GM19395 (cell line): ENCODE results near the gene ALDOA.
"Not testable (repeated sequence)": the region's sequence is repeated elsewhere in the genome, so short reads cannot be mapped to it uniquely, and the experiment has no call there.

ENCODE experiments used
- ATAC-seq: cut with Tn5 transposase; IDR thresholded peaks from one replicate; pipeline ENCODE4 v1.9.1; 2021; ENCODE audit warnings: mild to moderate bottlenecking, moderate library complexity; ENCODE audit not compliant: unreplicated experiment

ALDOA gene

DNA sequence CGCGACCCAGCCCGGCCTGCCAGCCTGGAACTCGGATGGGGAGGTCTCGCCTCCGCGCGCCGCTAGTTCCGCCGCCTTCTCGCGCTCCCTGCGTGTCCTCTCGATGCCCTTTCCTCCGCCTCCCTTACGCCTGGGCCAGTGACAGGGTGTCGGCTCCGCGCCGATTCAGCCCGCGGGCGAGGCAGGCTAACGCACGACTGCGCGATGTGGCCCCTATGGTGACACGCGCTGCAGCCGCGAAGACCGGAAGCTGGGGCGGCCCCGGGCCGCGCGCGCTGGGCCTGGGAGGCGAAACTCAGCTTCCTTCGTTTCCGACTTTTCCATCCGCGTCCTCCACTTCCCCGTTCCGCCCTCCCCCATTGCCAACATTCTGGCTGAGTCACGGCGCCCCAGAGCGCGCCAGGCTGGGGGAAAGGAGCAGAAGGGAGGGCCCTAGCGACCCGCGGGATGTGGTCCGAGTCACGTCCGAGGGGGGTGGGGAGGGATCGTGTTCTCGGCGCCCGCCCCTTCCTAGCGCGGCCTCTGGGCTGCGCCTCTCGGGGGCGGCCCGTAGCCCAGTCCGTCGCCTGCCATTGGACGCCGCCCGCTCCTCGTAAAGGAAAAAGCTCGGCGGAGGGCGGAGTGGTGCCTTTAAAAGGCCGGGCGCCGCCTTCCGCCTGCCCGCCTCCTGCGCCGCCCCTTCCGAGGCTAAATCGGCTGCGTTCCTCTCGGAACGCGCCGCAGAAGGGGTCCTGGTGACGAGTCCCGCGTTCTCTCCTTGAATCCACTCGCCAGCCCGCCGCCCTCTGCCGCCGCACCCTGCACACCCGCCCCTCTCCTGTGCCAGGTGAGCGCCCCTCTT lies at the start of gene ALDOA:
TSS of gene ALDOA (plus strand) at position 659 of the 841 bp plus-strand sequence. CDS start 1,138 bp downstream, outside the sequence.
- ATAC-seq, result peak; percentile 71

DNA sequence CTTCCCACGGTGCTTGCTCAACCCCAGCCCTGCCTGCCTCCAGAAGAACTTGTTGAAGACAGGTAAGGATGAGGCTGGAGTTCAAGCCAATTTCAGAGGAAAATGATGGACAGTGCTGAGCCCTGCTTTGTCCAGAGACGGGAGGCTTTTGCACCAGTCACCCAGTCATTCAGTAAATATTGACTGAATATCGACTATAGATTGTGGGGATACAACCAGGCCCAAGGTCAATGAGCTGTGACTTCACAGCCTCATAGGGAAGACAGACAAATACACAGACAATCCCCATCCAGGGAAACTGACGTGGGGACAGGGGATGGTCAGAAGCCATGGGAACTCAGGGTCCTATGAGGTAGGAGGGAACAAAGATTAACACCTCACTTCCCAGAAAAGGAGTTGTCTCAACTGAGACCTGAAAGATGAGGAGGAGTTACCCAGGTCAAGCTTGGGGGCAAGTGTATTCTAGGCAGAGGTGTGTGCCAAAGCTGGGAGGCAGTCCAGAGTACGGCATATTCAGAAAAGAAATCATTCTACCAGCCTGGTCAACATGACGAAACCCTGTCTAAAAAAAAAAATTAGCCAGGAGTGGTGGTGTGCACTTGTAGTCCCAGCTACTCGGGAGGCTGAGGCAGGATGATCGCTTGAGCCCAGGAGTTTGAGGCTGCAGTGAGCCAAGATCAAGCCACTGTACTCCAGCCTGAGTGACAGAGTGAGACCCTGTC lies 48.8 kb upstream of the ALDOA start:
- ATAC-seq, result no peak

DNA sequence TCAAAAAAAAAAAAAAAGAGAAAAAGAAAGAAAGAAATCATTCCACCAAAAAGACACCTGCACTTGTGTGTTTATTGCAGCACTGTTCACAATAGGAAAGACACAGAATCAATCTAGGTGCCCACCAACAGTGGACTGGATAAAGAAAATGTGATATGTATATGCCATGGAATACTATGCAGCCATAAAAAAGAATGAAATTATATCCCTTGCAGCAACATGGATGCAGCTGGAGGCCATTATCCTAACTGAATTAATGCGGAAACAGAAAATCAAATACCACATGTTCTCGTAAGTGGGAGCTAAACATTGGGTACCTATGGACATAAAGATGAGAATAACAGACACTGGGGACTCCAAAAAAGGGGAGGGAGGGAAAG lies 48.3 kb upstream of the ALDOA start:
- no peak for ATAC-seq

DNA sequence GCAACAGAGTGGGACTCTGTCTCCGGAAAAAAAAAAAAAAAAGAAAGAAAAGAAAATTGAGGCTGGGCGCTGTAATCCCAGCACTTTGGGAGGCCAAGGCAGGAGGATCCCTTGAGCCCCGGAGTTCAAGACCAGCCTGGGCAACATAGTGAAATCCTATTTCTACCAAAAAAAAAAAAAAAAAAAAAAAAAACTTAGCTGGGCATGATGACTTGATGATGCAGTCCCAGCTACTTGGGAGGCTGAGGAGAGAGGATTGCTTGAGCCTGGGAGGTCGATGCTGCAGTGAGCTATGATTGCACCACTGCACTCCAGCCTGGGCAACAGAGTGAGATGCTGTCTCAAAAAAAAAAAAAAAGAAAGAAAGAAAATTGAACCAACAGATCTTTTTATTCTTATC lies 47.6 kb upstream of the ALDOA start:
- not testable (repeated sequence) for ATAC-seq

DNA sequence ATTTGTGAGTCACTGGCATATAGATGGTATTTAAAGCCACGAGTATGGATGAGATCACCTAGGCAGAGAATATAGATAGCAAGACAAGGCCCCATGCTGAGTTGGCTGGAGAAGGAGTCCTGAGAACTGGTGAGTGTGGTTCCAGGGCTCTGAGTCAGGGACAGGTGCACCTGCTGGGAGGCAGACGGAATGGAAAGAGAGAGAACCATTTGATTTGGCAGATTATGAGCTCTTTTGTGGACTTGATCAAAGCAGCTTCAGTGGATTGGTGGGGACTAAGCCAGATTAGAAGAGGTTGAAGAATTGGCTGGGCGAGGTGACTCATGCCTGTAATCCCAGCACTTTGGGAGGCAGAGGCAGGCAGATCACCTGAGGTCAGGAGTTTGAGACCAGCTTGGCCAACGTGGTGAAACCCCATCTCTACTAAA lies 46.8 kb upstream of the ALDOA start:
- ATAC-seq, result no peak

DNA sequence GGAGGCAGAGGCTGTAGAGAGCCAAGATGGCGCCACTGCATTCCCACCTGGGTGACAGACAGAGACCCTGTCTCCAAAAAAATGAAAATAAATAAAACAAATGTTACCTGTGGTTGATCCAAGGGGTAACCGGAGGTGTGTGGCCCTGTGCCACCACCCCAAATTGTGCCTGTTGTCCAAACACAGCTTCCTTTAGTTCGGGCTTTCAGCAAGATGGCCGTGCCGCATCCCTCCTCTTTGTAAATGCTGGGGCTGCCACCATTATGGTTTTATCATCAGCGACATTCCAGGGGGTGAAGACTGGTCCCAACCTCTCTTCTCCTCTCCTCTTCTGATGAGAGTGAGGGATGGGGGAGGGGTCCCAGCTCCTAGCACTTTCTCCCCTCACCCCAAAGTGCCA lies 42.7 kb upstream of the ALDOA start, which contains the start of gene C16orf92:
TSS of gene C16orf92 (plus strand) at position 312 of the 400 bp plus-strand sequence. CDS start 143 bp downstream, outside the sequence.
- no peak for ATAC-seq

DNA sequence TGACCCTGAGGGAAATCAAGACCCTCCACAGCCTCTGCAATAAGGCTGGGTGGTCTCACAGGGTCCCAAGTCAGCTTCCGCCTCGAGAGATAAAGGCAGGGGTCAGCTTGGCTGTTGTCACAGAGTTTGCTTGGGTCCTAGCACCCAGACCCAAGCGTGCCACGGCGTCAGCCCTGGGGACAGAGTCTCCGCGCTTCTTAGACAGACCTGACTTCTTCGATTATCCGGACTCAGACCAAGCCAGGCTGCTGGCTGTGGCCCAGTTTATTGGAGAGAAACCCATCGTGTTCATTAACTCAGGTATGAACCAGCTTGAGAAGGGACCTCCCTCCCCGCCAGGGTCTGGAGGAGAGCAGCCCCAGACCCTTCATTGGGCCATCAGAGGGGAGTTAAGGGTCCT lies 42.0 kb upstream of the ALDOA start:
- no peak for ATAC-seq

DNA sequence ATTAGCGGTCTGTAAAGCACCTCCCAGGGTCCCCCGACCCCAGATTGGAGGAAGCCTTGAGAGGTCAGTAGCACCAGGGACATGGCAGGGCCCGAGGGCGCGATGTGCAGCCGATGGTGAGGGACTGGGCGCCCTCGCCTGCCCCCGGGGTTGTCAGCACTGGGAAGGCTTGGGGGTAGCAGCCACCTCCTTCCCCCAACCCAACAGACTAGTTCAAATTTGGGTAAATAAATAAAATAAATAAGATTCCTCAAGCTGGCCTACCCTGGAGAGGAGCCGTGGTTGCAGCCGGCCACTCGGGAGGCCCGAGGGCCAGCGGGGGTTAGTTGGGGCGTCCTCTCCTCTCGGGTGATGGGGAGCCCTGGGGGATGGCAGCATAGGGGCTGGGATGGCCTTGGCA lies 41.1 kb upstream of the ALDOA start:
- ATAC-seq, result no peak

DNA sequence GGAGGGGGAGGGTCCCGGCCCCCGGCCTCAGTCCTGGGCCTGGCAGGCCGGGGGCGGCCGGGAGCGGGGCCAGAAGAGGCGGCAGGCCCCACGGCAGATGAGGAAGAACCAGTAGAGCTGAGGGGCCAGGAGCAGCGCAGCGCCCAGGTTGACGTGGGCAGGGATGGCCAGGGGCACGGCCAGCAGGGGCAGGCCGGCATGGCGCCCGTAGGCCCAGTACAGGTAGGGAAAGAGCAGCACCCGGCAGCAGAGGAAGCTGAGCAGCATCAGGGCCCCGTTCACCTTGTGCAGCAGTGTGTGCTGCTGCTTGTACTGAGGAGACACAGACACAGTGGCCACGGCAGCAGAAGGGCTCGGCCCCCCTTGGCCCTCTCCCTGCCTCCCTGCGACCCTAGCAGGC lies 40.4 kb upstream of the ALDOA start:
- ATAC-seq, result no peak

DNA sequence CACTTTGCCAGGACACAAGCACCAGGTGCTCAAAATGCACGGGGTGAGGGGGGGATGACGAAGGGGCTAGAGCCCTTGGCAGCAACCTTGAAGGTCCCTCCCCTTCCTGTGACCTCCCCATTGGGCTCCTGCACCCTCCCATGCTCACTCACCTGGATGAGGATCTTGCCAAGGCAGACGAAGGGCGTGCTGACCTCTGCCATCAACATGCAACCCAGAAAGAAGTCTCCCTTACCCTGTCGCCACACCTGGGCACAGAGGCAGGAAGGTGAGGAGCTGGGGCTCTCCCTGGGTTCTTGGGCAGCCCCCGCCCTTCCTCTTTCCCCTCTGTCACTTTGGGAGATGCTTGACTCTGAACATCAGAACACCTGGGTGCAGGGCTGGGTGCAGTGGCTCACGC lies 40.0 kb upstream of the ALDOA start:
- no peak for ATAC-seq

DNA sequence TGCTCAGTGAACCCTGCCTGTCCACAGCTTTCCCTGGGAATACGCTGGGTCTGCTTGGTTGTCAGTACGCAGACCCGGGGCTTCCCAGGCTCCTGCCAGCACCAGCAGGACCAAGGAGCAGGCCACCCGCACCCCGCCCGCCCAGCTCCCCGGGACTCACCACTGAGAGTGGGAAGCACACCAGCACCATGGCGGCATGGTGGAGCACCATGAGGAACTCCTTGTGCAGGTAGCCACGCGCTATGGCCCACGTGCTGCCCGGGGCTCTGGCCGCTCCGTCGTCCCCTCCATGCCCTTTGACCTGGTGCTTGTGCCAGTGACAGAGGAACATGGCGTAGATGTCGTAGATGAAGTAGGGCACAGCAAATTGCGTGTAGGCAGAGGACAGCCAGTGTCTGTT lies 39.1 kb upstream of the ALDOA start:
- no peak for ATAC-seq

DNA sequence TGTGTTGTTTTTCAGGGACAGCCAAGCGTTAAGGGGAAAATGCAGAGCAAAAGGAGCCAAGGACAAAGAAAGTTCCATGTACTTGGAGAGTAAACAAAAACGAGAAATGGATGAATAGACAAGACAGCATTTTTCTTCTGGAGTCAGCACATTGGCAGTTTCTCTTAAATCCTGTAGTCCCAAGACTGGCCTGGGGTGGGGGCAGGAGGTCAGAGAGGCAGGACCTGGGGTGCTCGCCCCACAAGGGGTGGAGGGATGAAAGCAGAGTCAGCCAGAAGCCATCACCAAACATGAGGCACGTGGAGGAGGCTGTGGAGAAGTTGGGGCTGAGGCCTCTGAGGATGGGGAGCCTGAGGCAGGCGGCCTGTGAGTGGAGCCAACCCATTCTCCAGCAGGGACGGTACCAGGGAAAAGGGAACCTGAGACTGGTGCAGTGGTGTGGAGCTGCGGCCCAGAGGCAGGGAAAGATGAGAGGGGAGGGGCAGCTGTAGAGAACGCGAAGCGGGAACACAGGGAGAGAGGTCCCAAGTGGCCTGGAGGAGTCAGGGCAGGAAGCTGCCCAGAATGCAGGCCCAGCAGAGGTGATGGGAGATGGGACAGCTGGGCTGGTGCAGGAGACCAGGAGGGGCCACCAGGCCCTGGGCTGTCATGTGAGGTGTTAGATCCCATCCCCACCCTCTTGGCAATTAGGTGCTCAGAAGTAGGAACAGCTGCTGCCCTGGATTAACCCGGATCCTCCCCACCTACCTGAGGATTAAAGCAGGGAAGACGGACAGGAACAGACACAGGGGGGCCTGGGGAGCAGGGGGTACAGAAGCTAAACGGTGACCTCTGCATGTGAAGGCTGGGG lies 37.7 kb upstream of the ALDOA start:
- no peak for ATAC-seq

DNA sequence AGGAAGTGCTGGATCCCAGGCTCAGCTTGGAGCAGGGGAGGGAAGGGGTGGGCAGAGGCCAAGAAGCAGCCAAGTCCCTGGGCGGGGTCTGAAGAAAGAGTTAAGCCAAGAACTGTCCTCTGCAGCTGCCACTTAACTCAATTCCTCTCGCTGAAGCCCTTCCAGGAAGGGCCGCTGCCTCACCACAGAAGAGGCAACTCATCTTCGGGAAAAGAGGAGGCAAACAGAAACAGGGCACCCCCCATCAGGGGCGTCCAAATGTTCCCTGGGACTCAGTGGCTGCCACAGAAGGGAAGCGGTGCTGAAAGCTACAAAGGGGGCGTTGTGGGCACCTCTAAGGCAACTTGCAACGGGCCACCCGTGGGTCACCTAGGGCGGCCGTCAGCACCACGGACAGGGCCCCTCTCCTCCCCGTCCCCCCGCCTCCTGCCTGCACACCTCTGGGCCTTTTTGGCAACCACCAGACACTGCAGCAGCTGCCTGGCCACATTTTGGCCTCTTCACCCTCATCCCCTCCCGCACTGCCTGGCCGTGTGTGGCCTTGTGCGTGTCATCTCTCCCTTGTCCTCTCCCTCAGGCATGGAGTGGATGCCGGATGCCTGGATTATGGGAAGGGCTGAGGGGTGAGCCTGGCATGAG lies 37.0 kb upstream of the ALDOA start:
- ATAC-seq, result no peak

DNA sequence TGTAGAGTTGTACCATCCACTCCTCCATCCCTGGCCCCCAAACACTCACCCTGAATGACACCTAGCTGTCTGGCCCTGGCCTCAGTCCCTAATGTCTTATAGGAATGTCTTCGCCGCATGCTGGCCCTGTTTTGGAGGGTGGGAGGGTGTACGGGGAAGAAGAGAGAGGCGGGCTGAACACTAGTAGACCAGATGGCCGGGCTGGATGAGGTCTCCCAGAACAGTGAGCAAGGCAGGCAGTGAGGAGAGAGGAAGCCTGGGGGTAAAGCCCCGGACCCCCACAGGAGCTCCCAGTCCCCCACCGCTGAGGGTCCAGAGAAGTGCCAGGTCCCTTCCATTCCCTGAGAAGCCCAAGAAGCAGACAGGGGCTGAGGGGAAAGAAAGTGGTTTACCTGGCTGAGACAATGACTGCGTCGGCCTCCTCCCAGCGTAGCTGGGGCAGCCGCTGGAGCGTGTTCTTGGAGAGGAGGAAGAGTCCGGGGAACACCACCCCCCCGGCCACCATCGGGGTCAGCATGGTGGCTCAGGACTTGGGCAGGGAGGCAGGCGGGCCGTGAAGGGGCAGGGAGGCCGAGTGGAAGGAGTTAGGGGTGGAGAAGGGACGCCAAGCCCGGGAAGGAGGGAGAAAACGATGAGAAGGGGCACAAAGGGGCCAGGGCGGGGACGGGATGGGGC lies 35.4 kb upstream of the ALDOA start:
- no peak for ATAC-seq

DNA sequence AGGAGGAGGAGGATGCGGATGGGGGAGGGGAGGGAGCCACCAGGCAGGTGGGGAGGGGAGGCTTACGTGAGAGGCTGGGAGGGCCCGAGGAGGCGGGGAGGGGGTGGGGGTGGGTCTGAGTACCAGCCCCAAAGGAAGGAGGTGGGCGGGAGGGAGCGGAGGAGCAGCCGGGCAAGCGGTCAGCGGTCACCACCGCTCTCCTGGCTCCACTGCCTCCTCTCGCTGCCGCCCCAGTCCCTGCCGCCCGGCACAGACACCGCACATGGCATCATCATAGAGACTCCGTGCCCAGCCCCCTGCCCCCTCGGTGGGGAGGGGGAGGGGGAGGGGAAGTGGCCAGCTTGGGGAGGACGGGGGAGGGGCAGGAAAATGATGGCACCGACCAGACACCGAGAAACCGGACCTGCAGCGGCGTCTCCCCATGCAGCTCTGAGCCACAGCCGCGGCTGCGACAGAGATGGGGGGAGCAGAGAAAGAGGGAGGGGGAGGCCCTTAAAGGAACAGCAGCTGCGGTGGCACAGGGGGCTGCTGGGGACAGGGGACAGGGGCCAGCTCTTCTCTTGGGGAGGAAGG lies 34.6 kb upstream of the ALDOA start, which contains the start of gene TLCD3B:
TSS of gene TLCD3B (minus strand) at position 431 of the 573 bp plus-strand sequence. CDS start 744 bp downstream, outside the sequence.
- no peak for ATAC-seq

DNA sequence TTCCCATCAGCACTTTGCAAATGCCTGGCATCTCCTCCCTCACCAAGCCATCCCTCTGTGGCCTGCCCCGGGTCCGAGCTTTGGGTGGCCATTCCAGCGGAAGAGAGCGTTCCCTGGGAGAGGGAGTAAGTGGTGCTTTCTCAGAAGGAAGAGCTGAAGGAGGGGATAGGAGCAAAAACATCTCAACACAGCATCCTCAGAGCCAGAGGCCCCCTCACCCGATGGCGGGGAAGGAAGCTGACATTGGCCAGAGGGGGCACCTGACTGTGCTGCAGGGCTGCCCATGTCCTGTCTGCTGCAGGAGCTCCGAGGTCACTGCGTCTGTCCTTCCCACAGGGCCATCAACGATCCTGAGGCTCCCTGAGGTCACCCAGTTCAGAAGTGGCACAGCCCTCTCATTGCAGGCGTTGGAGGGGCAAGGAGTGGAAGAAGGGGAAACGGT lies 34.1 kb upstream of the ALDOA start:
- ATAC-seq, result no peak

DNA sequence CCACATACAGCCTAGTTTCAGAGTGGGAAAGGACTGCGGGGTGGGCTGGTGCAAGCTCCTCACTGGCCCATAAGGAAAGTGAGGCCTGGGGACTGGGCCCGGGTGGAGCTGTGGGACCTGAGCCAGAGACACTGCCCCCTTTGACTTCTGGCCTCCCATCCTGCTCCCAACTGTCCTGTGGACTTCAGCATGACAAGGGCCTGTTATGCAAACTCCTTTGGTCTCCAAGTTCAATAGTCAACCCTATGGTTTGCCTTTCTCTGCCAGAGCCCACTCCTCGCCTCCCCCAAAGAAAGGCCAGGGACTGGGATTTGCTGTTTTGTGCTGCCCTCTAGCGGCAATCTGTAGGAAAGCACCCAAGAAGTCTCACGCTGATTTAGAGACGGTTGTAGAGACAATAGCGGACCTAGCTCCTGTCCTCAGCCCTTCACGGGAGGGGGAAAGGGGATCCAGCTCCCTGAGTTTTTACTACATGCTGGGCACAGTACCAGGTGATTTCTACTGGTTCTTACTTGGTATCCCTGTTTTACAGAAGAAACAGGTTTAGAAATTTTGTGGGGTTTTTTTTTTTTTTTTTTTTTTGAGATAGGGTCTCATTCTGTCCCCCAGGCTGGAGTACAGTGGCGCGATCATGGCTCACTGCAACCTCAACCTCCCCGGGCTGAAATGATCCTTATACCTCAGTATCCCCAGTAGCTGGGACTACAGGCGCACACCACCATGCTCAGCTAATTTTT lies 33.3 kb upstream of the ALDOA start:
- no peak for ATAC-seq

DNA sequence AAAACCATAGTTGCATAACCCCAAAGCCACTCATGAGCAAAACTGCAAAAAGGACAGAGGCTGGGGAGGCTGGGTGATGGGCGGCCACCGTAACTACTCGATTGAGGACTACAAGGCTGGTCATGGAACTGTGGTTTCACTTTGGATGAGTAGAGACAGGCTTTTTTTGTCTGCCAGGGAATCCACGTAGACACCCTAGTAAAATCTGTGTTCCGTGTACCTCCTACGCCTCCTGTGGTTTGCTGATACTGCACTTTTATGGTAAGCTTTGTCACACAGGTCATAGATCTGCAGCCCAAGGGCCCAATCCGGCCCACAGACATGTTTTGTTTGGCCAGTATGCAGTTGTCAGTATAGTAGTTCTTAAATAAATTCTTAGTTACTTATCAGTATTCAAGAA lies 32.3 kb upstream of the ALDOA start:
- no peak for ATAC-seq

DNA sequence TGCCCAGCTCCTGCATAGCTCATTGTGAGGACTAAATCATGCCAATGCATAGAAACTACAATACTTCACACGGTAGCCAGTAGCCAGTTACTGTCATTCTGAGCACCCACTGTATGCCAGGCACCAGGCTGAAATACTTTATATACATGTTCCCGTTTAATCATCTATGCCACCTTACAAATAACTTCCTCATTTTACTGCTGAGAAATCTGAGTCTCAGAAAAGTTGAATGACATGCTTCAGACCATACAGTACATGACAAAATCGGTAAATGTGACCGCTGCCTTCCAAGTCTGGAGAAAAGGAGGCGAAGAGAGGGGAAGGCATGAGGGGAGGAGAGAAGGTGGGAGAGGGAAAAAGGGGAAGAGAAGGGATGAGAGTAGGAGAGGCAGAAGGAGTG lies 25.3 kb upstream of the ALDOA start:
- no peak for ATAC-seq
